22Rv1 (cell line): ENCODE results near the gene PTPN23.

Experiments
- ZFX ChIP-seq: fragments of 450-650 bp; IDR thresholded peaks from 2 replicates; pipeline ENCODE4 v1.6.1; 2017; ENCODE audit warnings: antibody characterized with exemption, borderline replicate concordance
- TF ChIP-seq, protein P1 (sequence below): fragments of 450-650 bp; IDR thresholded peaks from 2 replicates; pipeline ENCODE4 v1.5.1; 2017; ENCODE audit warnings: mild to moderate bottlenecking

GRCh38 chr3:47392933-47393332 lies 12.1 kb downstream of the PTPN23 start:
- TF ChIP-seq, protein P1, sequence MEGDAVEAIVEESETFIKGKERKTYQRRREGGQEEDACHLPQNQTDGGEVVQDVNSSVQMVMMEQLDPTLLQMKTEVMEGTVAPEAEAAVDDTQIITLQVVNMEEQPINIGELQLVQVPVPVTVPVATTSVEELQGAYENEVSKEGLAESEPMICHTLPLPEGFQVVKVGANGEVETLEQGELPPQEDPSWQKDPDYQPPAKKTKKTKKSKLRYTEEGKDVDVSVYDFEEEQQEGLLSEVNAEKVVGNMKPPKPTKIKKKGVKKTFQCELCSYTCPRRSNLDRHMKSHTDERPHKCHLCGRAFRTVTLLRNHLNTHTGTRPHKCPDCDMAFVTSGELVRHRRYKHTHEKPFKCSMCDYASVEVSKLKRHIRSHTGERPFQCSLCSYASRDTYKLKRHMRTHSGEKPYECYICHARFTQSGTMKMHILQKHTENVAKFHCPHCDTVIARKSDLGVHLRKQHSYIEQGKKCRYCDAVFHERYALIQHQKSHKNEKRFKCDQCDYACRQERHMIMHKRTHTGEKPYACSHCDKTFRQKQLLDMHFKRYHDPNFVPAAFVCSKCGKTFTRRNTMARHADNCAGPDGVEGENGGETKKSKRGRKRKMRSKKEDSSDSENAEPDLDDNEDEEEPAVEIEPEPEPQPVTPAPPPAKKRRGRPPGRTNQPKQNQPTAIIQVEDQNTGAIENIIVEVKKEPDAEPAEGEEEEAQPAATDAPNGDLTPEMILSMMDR = no peak
- TF ChIP-seq ZFX = no peak
